ENCODE results near the gene GJD3. TPM values are rescaled to one million over a fixed set of nuclear protein-coding genes. Genes with fewer than 3 reads are reported as not detected.
"Not testable (repeated sequence)": the region's sequence is repeated elsewhere in the genome, so short reads cannot be mapped to it uniquely, and the experiment has no call there.

GJD3 gene
- total RNA-seq, 1 donor from 2014 or later: 0.68 TPM

DNA sequence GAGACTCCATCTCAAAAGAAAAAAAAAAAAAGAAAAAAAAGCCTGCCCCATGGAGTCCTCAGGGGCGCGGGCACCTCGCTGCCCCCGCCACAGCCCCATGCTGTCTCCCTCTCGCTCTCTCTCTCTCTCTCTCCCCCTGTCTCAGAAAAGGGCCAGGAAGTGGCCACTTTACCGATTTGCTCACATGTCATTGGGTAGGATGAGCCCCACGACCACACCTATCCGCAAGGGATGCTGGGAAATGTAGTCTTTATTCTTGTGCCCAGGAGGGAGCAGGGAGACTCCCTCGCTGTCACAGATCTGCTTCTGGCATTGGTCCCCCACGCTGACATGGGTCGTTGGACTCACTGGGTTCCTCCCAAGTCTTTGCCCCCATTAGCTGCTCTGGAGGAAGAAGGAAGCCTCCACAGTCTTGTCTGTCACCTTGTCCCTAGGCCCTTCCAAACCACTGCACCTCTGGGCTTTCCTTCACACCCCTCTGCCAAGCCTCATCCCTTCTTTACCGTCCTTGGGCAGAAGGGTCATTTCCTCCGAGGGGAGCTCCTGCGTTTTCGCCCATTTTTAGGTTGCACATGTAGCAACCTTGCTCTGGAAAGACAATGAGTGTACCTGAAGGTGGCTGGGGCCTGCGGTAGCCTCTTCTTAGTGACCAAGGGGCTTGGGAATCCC, 6.9 kb upstream of the GJD3 start:
- no peak for ATAC-seq
- peak; percentile 28 for DNase-seq (ENCODE audit: low spot score)

DNA sequence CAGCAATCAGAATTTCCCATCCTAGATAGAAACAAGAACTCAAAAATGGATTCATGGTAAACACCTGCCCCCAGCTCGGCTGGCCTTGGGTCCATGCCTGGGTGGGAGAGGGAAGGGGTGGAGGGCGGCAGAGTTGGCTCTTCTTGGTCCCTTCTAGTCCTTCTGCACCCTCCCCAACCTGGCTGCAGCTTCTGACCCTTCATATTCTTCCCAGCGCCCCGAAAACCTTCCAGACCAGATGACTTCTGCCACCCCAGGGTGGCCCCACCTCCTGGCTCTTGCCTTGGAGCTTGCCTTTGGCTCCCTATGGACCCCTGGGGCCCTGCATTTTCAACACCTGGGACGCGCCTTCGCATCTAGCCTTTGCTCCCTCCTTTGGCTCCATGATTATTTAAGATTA, 5.4 kb upstream of the GJD3 start:
- no peak for DNase-seq (ENCODE audit: low spot score)
- no peak for ATAC-seq

DNA sequence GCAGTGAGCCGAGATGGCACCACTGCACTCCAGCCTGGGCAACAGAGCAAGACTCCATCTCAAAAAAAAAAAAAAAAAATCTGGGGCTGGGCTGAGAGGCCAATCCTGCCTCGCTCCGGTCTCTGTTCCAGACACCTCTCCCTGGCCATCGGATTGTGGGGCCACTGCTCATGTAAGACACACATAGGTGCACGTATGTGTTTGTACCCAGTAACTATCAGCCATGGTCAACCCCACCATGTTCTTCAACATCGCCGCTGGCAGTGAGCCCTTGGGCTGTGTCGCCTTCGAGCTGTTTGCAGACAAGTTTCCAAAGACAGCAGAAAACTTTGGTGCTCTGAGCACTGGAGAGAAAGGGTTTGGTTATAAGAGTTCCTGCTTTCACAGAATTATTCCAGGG, 3.2 kb upstream of the GJD3 start:
- ATAC-seq; DNase-seq (ENCODE audit: low spot score): not testable (repeated sequence)

DNA sequence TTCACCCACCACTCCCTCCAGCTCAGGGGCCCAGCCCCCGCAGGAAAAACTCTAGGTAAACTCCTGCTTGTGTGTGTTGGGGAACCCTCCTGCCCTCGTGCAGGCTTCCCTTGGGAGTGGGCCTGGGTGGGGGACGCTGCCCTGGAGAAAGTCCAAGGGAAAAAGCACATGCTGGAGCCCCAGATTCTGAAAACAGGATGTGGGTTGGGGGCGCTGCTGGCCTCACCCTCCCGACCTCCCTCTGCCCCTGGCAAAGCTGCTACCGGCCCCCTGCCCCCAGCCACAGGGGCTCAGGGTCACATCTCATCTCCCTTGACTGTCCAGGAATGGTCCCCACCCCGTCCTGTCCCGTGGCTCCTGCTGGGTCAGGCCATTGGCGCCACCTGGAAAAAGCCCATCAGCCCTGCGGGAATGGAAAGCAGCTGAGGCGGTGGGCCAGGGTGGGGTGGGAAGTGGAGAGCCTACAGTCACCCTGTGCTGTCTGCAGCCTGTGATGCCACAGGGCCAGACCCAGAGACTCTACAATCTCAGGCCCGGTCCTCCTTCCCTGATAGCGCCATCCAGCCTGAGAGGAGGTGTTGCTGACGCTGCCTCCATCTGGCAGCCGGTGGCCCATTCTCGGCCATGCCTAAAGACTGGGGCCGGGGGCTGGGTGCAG, 2.5 kb upstream of the GJD3 start:
- DNase-seq (ENCODE audit: low spot score) (no peak), ATAC-seq (no peak)

DNA sequence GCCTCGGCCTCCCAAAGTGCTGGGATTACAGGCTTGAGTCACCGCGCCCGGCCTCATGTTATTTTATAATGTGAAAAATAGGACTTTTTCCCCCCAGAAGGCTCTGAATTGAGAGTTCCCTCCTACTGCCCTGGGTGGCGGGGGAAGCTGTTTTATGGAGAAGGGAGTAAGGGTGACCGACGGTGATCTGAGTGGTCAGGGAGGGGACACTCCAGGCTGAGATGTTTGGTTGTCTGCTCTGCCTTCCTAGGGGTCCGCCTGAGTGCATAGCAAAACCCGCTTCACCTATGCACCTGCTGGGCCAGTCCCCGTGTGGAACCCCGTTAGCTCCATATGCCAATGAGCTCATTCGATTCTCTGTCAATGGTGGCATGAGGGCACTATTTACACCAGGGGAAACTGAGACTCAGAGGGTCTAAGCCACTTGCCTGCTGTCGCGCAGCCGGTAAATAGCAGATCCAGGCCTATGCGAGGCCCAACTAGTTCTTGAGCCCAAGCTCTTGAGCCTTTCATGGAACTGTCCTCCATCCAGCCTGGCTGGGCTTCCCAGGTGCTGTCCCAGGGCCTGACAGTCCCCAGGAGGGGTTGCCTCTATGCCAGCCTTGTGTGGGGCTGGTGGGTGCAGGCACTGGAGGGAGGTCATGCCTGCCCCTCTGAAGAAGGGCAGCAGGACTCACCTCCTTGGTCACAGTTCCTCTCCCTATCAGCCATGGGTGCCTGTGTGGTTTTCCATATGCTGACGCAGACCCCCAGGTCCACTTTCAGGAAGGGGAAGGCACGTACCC, 1.7 kb upstream of the GJD3 start:
- DNase-seq (ENCODE audit: low spot score) (no peak), ATAC-seq (no peak)

DNA sequence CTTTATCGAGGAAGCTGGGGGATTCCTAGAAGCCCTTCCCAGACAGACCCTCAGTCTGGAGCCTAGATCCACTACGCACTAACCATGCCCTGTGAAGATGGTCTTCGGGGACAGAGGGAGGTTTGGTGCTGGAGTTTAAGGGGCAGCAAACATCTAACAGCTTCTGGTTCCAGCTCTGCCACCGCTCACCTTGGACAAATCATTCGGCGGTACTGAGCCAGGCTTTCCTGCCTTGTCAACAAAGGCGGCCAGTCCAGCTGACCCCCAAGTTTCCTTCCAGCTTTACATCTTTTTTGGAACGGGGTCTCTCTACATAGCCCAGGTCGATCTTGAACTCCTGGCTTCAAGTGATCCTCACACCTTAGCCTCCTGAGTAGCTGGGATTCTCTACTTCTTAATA, 369 bp upstream of the GJD3 start:
- ATAC-seq: no peak
- DNase-seq (ENCODE audit: low spot score): no peak

DNA sequence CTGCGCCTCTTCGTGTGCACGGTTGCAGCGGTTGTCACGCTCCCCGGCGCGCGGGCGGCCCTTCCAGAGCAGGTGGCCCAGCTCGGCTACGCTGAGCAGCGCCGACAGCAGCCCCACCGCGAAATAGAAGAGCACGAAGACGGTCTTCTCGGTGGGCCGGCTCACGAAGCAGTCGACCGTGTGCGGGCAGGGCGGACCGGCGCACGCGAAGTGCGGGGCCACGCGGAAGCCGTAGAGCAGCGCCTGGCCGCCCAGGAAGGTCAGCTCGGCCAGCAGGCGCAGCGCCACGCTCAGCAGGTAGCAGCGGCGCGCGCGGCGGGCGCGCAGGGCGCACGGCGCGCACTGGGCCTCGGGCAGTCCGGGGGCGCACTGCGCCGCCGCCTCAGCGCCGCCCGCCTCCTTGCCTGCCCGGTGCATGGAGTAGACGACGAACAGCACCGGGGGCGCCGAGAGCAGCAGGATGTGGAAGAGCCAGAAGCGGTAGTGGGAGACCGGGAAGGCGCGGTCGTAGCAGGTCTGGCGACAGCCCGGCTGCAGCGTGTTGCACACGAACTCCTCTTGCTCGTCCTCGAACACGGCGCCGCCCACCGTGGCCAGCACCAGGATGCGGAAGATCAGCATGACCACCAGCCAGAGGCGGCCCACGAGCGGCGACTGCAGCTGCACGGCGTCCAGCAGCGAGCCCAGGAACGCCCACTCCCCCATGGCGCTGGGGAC, 1.3 kb downstream of the GJD3 start:
- ATAC-seq (peak; percentile 70), DNase-seq (ENCODE audit: low spot score) (peak; percentile 57)

DNA sequence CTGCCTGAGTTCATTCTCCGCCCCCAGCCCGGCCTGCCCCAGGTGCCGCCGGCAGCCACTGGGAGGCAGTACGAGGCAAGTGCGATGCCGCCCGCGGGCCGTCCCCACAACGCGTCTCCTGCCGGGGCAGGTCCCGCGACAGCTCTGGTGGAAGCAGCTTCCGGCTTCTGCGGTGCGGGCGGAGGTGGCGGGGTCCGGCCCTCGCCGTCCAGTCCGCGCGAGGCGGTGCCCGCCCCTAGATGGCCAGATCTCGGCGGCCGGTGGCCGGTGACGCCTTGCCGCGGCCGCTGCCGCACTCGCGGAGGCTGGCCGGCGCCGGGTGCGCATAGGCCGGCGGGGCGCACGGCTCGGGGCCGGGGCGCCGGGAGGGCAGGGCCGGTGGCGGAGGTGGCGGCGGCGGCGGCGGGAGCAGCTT, 1.8 kb downstream of the GJD3 start:
- DNase-seq (ENCODE audit: low spot score): peak; percentile 77
- ATAC-seq: peak; percentile 81

DNA sequence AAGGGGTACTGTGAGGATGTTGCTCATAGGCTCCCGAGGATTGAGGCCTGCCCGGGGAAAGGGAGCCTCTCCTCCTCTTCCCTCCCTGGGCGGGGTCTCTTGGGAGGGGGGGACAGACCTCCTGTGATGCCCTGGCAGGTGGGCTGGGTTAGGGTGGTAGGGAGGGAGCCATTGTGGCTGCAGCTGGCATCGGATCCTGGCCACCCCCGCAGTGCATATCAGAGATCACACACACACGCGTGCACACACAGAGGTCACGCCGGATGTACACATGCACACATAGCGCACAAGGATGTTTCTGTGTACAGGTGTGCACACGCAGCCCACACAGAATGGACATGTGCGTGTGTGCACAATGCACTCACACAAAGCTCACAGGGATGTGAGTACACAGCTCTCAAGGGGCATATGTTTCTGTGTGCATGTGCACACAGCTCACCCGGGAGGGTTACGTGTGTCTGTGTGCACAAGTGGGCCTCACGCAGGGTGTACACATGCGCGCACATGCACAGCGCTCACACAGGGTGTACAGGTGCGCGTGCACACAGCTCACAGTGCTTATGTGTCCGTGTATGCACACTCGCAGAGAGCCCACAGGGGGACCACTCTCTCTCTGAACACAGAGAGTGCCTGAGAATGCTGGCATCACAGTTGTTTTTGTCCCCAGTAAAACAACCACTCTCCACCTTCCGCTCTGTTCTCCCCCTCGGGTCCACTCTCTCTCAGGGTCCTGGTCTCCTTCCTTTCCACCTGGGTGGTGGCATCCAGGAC, 2.4 kb downstream of the GJD3 start:
- ATAC-seq: no peak
- peak; percentile 47 for DNase-seq (ENCODE audit: low spot score)

DNA sequence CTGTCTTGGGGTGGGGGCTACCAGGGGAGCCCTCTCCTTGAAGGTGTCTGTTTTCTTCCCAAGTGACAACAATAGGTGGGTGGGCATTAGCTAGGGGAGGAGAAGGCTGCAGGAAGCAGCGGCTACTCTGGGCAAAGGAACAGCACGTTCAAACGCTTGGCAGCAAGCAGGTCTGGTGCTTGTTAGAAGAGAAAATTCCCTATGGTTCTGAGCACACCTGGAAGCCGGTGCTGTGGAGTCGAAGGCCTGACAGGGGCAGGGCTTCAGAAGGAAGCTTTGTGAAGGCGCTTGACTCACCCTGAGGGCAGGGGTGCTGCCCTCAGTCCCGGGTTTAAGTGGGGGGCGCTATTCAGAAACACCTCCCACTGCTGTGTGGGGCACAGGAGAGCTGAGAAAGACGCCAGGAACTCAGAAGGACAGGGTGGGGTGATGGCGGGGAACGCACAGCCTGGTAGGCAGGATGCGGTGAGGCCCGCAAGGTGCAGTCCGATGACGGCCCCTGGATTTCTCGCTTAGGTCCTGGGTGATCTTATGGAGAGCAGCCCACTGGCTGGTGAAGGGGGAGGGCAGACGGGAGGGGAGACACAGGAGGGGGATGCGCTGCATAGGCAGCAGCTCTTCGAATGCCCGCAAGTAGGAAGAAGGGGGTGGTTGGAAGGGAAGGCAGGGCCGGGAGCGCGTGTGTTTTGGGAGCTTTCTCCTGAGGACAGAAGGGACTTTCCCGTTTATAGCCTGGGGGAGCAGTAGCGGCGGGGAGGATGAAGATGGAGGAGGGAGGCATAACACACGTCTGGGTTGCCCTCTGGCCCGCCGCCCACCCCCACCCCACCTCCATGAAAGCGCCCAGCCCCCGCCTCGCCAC, 3.2 kb downstream of the GJD3 start:
- no peak for DNase-seq (ENCODE audit: low spot score)
- no peak for ATAC-seq

DNA sequence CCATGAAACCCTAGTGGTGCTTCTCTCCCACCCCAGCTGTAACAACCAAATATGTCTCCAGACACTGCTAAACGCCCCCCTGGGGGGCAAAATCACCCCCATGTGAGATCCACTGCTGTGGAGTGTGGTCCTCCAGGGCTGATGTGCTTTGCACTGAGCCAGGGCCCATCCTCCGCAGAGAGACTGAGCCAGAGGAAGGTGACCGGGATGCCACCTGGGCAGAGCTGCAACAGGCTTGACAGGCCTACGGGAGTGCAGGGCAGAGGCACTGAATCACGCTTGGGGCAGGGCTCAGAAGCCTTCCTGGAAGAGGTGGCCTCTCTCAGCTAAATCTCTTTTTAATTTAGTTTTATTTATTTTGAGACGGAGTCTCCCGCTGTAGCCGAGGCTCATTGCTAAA, 4.4 kb downstream of the GJD3 start:
- no peak for DNase-seq (ENCODE audit: low spot score)
- no peak for ATAC-seq

DNA sequence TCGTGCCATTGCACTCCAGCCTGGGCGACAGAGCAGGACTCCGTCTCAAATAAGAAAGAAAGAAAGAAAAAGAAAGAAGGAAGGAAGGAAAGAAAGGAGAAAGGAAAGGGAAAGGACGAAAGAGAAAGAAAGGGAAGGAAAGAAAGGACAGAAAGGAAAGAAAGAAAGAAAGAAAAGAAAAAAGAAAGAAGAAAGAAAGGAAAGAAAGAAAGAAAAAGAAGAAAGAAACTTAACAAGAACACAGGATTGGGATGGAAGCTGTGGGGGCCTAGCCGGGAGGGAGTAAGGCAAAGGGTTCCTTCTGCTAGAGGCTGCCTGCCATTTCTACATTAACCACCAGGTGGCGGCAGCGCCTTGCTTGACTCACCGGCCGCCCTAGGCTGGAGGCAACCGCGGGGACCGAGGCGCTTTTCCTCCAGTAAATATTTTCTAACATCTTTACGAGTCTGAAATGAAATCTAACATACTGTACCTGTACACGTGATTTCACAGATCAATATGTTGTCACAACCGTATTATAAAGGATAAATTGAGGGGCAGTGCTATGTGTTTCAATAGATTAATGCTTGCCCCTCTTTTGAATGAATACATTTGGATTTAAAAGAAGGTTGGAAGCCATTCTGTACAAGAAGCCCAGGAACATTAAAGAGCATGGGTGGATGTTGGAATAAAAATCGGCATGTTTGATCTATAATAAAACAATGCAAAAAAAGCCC, 6.1 kb downstream of the GJD3 start:
- peak; percentile 87 for DNase-seq (ENCODE audit: low spot score)
- peak; percentile 71 for ATAC-seq

DNA sequence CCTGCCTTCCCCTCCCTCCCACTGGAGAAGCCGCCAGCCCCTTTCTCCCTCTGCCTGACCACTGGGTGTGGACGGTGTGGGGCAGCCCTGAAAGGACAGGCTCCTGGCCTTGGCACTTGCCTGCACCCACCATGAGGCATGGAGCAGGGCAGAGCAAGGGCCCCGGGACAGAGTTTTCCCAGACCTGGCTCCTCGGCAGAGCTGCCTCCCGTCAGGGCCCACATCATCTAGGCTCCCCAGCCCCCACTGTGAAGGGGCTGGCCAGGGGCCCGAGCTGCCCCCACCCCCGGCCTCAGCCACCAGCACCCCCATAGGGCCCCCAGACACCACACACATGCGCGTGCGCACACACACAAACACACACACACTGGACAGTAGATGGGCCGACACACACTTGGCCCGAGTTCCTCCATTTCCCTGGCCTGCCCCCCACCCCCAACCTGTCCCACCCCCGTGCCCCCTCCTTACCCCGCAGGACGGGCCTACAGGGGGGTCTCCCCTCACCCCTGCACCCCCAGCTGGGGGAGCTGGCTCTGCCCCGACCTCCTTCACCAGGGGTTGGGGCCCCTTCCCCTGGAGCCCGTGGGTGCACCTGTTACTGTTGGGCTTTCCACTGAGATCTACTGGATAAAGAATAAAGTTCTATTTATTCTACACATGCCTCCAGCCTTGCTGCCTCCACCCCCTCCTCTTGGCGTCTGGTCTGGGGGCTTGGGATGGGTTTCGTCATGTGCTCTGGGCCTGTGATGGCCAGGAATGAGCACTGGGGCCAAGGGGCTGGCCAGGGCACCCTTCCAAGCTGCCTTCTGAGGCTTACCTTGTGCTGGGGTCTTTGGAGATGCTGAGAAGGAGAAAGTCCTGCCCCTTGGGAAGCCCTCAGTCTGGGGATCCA, 7.3 kb downstream of the GJD3 start:
- ATAC-seq (no peak), DNase-seq (ENCODE audit: low spot score) (peak; percentile 46)

DNA sequence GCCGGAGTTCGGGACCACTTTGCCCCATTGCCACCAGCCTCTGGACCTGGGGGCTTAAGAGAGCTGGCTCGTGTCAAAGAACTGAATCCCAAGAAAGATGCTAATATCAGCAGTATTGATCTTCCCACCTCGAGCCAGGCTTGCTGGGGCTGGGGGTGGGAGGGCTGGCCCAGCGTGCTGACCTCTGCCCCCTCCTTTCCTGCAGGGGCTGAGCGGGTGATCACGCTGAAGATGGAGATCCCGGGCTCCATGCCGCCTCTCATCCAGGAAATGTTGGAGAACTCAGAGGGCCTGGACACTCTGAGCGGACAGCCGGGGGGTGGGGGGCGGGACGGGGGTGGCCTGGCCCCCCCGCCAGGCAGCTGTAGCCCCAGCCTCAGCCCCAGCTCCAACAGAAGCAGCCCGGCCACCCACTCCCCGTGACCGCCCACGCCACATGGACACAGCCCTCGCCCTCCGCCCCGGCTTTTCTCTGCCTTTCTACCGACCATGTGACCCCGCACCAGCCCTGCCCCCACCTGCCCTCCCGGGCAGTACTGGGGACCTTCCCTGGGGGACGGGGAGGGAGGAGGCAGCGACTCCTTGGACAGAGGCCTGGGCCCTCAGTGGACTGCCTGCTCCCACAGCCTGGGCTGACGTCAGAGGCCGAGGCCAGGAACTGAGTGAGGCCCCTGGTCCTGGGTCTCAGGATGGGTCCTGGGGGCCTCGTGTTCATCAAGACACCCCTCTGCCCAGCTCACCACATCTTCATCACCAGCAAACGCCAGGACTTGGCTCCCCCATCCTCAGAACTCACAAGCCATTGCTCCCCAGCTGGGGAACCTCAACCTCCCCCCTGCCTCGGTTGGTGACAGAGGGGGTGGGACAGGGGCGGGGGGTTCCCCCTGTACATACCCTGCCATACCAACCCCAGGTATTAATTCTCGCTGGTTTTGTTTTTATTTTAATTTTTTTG, 8.5 kb downstream of the GJD3 start:
- ATAC-seq: no peak

DNA sequence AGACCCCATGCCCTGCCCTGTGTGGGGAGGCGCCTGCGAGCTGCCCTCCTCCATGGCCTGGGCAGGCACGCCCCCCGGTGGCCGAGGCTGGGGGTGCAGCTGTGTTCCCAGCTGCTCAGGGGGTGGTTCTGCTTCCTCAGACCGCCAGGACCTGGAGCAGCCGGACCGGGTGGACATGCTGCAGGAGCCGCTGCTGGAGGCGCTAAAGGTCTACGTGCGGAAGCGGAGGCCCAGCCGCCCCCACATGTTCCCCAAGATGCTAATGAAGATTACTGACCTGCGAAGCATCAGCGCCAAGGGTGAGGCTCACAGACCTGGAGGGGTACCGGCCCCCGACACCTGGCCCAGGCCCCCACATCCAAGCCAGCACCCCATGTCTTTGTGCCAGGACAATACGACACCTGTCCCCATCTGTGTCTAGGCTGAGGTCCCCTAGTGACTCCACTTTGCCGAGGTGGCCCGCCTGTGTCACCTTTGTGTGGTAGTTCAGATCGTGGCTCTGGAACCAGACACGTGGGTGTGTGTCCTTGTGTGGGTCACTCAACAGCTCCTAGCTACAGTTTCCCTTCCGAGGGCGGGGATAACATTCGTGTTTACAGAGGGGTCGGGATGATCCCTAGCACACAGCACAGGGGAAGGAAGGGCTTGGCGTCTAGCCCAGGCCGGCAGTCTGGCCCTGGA, 9.3 kb downstream of the GJD3 start:
- ATAC-seq (peak; percentile 52), DNase-seq (ENCODE audit: low spot score) (peak; percentile 80)

More for the DNA sequence above, 8.5 kb downstream of the GJD3 start:
- DNase-seq (ENCODE audit: low spot score): peak; percentile 58
